HG03280 (cell line): ENCODE results near the gene PREB.

Experiments used
- ATAC-seq: cut with Tn5 transposase; IDR thresholded peaks from one replicate; pipeline ENCODE4 v1.9.1; 2021; ENCODE audit warnings: mild to moderate bottlenecking, moderate library complexity; ENCODE audit not compliant: unreplicated experiment

Gene PREB

DNA sequence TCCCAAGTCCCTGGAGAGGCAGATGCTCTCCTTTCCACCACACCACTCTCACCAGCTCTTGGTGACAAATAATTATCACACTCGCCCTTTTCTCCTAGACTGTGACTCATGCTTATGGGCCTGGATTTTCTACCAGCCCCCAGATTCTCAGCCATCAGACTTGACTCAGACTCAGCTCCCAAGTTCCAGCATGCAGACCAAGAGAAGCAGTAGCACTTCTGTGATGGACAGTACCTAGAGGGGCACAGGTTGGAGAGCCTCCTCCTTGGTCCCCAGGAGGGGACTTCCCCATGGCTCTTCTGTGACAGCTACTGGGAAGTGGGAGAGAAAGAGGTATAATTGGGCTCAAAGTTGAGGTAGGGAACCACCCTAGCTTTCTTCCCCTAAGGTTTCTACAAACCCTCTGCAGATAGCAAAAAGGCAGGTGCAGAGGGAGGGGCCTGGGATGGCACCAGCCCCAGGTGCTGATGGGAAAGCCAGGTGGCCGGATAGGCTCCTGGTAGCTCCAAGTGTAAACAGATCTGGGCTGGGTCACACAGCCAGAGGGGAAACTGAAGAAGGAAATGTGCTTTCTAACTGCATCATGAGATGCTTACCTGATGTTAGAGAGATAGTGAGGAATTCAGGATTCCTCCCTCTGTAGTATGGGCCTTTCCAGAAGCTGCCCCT is 18.5 kb upstream of the PREB start:
- ATAC-seq, result no peak

DNA sequence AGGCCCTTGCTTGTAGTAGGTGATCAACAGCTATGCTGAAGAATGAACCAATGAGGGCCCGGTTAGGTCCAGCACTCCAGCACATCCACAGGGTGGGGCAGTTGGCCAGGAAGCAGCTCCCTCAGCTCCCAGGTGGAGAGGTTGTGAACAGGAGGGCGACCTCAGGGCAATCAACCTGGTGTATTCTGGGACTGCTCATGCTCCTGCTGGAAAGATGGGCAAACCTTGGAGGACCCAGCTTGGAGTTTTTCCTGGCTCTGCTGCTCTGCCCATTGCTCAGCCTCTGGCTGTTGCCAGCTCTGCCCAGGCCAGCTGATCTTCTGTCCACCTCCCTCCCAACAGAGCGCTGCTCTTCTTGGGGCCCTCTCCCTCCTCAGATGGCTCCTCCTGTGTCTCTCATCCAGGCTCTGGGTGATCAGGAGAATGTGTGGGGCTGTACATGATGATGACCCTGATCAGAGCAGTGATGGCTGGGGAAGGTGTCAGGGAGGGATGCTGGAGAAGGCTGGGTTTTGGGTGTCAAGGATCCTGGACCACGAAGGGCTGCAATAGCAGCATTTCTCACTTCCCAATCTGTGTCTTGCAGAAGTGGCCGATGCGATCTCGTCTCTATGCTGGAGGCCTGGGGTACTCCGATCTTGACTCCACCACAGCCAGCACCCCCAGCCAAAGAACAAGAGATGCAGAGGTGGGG is 17.8 kb upstream of the PREB start:
- ATAC-seq, result no peak

DNA sequence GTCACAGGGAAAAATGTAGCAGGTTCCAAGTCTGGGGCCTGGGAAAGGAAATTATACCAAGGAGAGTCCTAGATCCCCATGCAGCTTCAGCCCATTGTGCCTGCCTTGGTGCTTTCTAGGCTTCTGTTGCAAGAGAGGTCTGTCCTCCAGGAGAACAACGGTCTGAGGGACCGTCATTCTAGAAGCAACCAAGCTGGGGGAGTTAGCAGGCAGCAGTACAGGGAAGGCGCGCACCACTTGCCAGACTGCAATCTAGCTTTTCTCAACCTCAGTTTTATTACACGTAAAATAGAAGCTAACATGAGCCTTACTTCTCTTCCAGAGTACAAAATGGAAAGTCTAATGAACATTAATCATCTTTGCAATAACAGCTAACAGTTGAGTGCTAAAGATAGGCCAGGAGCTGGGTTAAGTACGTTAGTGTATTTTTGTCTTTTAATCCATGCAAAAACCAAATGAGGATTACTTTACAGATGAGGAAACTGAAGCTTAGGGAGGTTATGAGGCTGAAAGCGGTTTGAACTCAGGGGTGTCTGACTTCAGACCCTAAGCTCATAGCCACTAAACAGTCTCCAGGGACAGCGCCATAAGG is 16.3 kb upstream of the PREB start:
- ATAC-seq, result no peak

- no peak for ATAC-seq
These were observed 15.4 kb upstream of the PREB start for GRCh38 chr2:27149570-27150405.

DNA sequence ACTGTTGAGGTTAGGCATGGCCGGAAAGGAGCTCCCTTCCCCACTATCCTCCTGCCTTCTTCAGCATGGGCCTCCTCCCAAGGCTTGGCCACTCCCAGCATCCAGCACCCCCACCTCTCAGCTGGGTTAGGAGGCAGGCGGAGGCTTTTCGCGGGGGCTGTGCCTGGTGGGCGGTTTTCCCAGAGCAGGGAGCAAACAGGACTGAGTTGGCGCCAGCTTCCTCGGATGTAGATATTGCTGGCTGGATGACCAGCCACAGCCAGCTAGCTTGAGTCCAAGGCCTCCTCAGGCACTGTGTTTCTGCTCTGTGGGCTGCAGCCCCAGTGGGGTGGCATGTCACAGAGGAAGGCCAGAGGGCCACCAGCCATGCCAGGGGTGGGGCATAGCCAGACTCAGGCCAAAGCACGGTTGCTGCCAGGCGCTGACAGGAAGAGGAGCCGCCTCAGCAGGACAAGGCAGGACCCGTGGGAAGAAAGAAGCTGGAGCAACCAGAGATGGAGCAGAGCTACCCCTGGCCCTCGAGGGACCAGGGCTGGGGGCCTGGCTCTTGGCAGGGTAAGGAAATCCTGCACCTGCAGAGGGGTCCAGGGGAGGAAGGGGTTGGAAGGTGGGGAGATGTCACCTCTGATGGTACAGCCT is 14.5 kb upstream of the PREB start, which contains the start of gene TCF23:
TSS of gene TCF23 (plus strand) at position 204 of the 639 bp plus-strand sequence. CDS start at position 334, 130 bp downstream.
- no peak for ATAC-seq

DNA sequence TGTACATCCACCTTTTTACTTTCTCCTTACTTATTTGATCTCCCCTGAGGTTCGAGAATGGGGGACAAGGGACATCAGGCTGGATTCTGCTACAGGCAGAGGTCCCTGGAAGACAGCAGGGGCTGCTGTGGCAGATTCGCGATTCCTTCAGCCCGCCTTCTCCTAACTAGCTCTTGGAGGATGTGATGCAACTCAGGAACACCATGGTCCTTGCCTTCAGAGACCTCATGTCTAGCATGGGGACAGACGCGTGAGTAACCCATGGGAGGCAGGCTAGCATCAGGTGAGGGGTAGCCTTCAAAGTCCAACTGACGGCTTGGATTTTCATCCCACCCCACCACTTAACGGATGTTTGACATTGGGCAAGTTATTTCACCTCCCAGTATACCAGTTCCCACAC is 13.5 kb upstream of the PREB start:
- ATAC-seq, result no peak

DNA sequence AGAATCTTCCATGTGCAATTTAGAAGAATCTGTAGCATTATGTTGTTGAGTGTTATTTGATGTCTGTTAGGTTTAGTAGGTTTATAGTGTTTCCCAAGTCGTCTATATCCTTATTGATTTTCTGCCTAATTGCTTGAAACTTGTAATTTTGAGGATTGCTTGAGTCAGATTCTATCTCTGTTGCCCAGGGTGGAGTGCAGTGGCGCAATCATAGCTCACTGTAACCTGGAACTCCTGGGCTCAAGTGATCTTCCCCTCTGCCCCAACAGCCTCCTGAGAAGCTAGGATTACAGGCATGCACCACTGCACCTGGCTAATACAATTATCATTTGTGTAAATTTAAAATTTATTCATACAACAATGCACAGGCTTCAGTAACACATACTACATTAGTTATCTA is 11.2 kb upstream of the PREB start:
- no peak for ATAC-seq

DNA sequence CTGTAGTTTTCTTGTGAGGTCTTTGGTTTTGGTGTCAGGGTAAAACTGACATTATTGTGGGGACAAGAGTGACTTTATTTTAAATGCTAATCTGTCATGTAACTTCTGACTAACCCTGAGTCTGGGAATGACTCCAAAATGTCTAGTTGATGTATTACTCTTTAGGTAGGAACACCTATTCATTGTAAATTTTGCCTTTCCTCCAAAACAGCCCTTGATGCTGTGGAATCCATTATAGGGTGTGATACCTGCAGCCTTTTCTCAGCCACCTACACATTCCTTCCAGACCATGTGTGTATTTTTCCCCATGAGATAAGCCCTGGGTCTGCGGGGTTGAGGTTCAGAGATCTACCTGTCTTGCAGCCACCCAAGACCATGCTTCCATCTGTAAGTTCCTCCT is 8.8 kb upstream of the PREB start:
- no peak for ATAC-seq

DNA sequence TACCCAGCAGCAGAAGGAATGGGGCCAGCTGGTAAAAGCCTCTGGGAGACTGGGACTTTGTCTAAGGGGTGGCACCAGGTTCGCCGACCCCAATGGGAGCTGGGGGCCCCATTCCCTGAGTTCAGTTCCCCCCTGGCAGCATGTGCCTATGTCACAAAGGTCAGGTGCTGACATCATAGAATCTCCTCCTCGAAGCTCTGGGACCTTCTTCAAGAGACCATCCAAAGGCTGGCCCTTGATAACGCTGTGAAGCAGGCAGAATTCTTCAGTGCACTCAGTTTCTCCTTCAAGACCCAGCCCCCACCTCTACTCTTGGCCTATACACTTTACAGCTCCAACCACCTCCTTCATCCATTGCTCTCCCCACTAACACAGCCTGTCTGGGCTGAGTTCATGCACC is 4.9 kb upstream of the PREB start, which contains the start of gene PRR30:
TSS of gene PRR30 (minus strand) at position 101 of the 400 bp plus-strand sequence. CDS start 1,081 bp downstream, outside the sequence.
- no peak for ATAC-seq

- ATAC-seq, result no peak
These were observed 3.7 kb upstream of the PREB start for GRCh38 chr2:27138111-27138510.

DNA sequence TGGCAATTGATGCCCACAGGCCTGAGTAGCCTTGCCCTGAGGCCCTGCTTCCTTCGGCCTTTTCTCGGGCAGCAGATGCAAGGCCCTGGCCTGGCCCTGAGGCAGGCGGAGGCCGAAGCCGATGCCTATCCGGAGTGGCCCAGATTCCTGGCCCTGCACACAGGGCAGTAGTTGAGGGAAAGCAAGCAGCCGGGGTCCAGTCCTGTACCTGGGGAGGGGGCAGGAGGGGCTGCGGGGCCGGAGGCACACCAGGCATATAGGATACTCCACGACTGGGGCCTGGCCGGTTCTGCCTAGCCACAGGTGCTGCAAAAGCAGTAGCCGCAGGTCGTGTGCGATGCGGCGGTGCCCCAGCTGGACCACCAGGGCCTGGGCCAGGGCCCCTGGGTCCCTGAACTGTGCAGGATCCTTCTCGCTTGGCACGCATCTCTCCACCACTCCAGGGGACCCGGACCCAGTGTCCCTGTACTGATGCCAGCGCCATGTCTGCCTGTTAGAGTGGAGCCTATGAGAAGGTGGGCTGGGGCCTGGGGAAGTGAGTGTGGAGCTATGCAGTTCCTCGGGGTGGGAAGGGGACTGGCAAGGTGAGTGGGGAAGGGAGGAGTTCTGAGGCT is 3.0 kb upstream of the PREB start:
- ATAC-seq, result no peak

DNA sequence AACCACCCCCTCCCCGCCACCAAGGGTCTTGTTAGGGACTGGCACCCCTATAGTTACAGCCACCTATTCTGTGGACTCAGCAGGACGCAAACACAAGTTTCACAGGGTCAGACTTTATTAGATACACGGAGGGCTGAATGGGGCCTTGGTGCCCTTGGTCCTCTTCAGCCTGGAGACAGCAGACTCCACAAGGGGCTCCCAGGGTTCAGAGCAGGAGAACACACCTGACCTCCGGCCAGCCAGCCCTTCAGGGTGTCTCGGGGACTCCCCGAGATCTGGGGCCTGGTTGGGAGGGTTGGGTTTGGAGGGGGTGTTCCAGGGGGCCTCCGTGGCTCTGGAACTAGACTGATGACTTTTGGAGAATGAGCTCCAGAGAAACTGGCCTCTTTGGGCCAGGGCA is 2.3 kb upstream of the PREB start:
- ATAC-seq, result no peak

DNA sequence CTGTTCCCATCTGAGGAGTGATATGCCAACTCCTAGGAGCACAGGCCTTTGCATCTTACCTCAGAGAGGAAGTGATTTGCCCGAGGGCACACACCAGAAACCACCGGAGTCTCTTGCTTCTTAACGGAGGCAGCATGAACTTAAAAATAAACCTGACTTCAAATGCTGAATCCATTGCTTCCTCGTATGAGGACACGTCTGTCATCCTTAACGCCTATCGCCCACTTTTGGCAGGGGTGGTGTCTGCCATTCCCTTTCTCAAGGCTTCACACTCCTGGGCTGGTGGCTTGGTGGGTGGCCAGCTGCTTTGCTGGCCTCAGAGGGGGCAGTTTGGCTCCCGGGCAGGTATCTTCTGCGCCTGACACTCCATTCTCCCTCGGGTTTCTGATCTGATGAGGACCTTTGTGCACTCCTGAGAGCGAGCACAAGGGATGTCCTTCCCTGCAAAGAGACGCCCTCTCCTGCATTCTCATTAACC is 1.1 kb upstream of the PREB start:
- no peak for ATAC-seq

- ATAC-seq, result no peak
These were observed 493 bp upstream of the PREB start for GRCh38 chr2:27134781-27135477.

GRCh38 chr2:27133195-27133875 is 1.1 kb downstream of the PREB start:
- no peak for ATAC-seq

DNA sequence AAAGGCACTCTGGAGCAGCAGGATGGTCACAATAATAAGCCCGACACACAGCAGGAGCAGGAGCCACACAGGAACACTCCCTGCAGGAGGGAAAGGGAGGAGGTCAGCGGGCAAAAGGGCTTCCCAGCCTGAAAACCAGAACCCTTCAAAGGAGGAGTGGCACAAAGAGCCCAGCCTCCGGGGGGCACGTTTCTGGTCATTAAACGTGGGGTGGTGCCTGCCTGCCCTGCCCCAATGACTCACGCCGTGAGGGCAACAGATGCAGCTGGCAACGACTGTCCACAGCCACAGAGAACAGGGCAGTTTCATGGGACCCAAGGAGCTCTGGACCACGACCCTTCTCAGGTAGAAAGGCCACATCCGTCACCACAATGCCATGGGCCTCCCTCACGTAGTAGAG is 3.0 kb downstream of the PREB start:
- no peak for ATAC-seq

- no peak for ATAC-seq
These were observed 4.0 kb downstream of the PREB start for GRCh38 chr2:27130396-27130795.

GRCh38 chr2:27128668-27129571 is 5.5 kb downstream of the PREB start:
- ATAC-seq, result no peak
